ENCODE measurements around the gene CMTM8. TPM values are rescaled to one million over a fixed set of nuclear protein-coding genes. Genes with fewer than 3 reads are reported as not detected.

Gene CMTM8
- total and polyA plus RNA-seq, 2 donors (not counting 1 experiment from before 2014, with no cell fraction given), result under 0.01 to 0.50 TPM

GRCh38 chr3:32282578-32283154, 44.2 kb downstream of the CMTM8 start:
- no peak overlapping the region for H3K4me3 ChIP-seq (replicated peaks in 1 of 4; ENCODE audit: control extremely low read depth in 1 of 4, insufficient read depth in 1 of 4, low read depth in 3 of 4, low read length in 4 of 4)
- no peak overlapping the region for H3K9ac ChIP-seq (ENCODE audit: insufficient read depth, low read length)
- no peaks in the 10 kb centered on the region for H3K27me3 ChIP-seq (ENCODE audit: control insufficient read depth, insufficient read depth, low read length)
- H3K27ac ChIP-seq (ENCODE audit: insufficient read depth, low read length), result no peak overlapping the region
- no peaks in the 10 kb centered on the region for H3K79me2 ChIP-seq (ENCODE audit: control insufficient read depth, insufficient read depth, low read length)
- no peaks in the 10 kb centered on the region for H3K4me1 ChIP-seq (ENCODE audit: control insufficient read depth, extremely low read depth, insufficient read depth, low read length)
- H2AFZ ChIP-seq (ENCODE audit: low read length), result no peak overlapping the region
- no peaks in the 10 kb centered on the region for H3K36me3 ChIP-seq (ENCODE audit: control insufficient read depth, insufficient read depth, low read length)
- H3K9me3 ChIP-seq (ENCODE audit: control insufficient read depth, insufficient read depth, low read depth, low read length), result no peaks in the 10 kb centered on the region
- no peak for DNase-seq (ENCODE audit: low read depth in 2 of 2)
- H3K4me2 ChIP-seq (ENCODE audit: extremely low read depth, insufficient read depth, low read length), result no peak overlapping the region
- H4K20me1 ChIP-seq (ENCODE audit: control insufficient read depth, extremely low read depth, insufficient read depth, low read length), result no peaks in the 10 kb centered on the region
- TF ChIP-seq CTCF (conservative IDR thresholded peaks at IDR 0.05 in 1 of 2, IDR thresholded peaks at IDR 0.05 in 1 of 2; ENCODE audit: low read depth in 1 of 2, low read length in 2 of 2) (no peak), EZH2 (IDR thresholded peaks at IDR 0.05; ENCODE audit: low read length, missing control alignments) (no peak)

GRCh38 chr3:32283304-32283703, 44.8 kb downstream of the CMTM8 start:
- no peak overlapping the region for H2AFZ ChIP-seq (ENCODE audit: low read length)

More at GRCh38 chr3:32283304-32283703, 44.8 kb downstream of the CMTM8 start:
- no peaks in the 10 kb centered on the region for H3K9me3 ChIP-seq (ENCODE audit: control insufficient read depth, insufficient read depth, low read depth, low read length)
- TF ChIP-seq CTCF (conservative IDR thresholded peaks at IDR 0.05 in 1 of 2, IDR thresholded peaks at IDR 0.05 in 1 of 2; ENCODE audit: low read depth in 1 of 2, low read length in 2 of 2) (no peak), EZH2 (IDR thresholded peaks at IDR 0.05; ENCODE audit: low read length, missing control alignments) (no peak)
- no peaks in the 10 kb centered on the region for H4K20me1 ChIP-seq (ENCODE audit: control insufficient read depth, extremely low read depth, insufficient read depth, low read length)
- H3K36me3 ChIP-seq (ENCODE audit: control insufficient read depth, insufficient read depth, low read length), result no peaks in the 10 kb centered on the region
- peak in 1 of 2 donors; percentile 27 for DNase-seq (ENCODE audit: low read depth in 2 of 2)
- no peak overlapping the region for H3K9ac ChIP-seq (ENCODE audit: insufficient read depth, low read length)
- H3K27ac ChIP-seq (ENCODE audit: insufficient read depth, low read length), result no peak overlapping the region
- H3K4me1 ChIP-seq (ENCODE audit: control insufficient read depth, extremely low read depth, insufficient read depth, low read length), result no peaks in the 10 kb centered on the region
- no peaks in the 10 kb centered on the region for H3K27me3 ChIP-seq (ENCODE audit: control insufficient read depth, insufficient read depth, low read length)
- H3K4me2 ChIP-seq (ENCODE audit: extremely low read depth, insufficient read depth, low read length), result no peak overlapping the region
- no peaks in the 10 kb centered on the region for H3K79me2 ChIP-seq (ENCODE audit: control insufficient read depth, insufficient read depth, low read length)
- H3K4me3 ChIP-seq (replicated peaks in 1 of 4; ENCODE audit: control extremely low read depth in 1 of 4, insufficient read depth in 1 of 4, low read depth in 3 of 4, low read length in 4 of 4), result peak overlapping the region in 1 of 4 experiments; percentile 6

Measured in fibroblast of lung (primary cell).